Stimulated activated CD4-positive, alpha-beta T cell treated with anti-CD3 and anti-CD28 coated beads, Interleukin-4, amount 100 ng/mL, for 24 hours (primary cell): ENCODE results near the gene FBXW5.

ENCODE experiments used
- DNase-seq: peaks from one replicate; pipeline ENCODE4 v3.0.0-alpha.2; 2020

FBXW5 gene

DNA sequence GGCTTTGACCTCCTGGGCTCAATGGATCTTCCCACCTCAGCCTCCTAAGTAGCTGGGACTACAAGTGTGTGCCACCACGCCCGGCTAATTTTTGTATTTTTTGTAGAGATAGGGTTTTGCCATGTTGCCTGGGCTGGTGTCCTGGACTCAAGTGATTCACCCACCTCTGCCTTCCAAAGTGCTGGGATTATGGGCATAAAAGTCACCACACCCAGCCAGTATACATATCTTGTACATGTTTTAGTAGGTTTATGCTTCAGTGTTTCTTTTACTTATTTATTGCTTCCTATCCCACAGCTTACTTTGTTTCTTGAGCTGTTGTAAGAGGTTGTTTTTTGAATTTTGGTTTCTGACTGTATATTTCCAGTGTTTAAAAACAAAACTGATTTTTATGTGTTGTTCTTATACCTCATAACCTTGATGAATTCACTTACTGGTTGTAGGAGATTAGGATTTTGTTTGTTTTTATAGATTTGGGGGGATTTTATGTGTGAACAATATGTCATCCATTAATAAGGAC is 12.9 kb downstream of the FBXW5 start:
- DNase-seq: no peak

DNA sequence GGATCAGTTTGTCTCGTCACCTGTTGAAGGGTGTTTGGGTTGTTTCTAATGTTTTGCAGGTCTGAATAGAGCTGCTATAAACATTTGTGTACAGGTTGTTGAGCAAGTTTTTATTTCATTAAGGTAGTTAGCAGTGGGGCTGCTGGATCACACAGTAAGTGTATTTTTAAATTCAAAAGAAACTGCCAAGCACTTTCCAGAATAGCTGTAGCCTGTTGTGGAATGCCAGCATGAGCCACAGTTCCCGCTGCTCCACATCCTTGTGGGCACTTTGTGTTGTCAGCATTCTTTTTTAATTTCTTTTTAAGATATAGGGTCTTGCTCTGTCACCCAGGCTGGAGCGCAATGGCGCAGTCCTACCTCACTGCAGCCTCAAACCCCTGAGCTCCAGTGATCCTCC is 14.5 kb downstream of the FBXW5 start:
- DNase-seq: no peak

DNA sequence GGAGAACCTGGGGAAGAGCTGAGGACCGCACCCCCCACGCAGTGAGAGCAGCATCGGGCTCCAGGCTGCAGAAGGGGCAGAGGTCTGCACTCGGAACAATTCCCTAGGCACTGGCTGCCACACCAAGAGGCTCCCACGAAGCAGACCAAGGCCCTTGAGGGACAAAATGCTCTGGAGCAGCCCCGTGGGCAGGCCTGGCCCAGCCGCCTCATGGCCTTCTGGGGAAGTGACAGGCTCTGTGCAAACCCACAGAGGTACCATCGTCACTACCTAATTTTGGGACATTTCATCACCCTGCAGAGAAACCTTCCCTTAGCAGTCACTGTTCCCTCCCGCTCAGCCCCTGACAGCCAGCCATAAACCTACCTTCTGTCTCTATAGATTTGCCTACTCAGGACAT is 15.9 kb downstream of the FBXW5 start:
- no peak for DNase-seq

DNA sequence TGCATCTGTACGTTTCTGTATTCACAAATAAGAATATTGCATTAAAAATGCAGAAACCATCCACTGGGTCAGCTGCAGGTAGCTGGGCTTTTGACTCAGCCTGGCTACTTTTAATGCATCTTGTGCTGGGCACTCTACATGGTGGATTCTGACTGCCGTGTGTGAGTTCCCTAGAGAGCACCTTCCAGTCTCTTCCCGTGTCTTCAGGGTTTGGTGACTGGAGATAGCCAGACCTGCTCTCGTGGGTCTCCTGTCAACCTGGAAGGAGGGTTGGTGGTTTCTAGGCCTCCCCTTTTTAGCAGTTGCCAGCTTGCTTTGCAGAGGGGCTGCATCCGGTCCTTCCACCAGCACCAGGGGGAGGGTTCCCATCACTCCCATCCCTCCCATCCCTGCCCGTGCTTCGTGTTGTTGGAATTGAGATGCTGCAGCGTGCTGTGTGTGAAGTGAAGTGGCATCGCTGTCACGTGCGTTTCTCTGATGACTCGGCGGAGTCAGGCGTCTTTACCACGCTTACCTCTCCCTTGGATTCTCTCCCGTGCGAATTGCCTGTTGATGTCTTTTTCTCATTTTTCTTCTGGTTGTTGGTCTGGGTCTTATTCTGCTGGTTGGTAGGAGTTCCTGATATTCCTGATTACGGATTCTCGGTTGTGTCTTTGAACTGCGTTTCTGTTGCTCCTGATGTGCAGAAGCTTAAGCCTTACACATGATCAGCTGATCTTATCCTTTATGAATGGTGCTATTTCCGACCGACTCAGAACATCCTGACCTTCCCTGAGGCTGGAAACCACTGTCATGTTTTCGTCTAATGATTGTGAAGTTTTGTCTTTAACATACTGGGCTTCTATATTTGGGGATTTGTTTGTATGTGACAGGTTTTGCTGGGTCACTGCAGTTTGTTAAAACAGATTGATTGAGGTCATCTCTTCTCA is 16.9 kb downstream of the FBXW5 start:
- no peak for DNase-seq

DNA sequence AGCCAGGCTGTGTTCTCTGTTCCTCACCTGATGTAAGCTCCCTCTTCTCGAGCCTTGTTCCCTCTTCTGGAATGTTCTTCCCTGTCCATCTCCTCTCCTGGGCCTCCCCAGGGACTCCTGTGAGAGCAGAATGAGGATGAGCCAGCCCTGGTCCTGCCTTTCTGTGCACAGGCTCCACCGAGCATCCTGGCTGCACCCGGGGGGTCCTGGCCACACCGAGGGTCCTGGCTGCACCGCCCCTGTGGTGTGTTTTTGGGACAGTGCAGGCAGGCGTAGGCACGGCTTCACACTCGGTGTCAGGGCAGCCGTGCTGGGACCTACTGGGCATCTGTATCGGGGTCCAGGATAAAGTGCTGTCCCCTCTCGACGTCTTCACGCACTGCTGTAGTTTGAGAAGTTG is 17.8 kb downstream of the FBXW5 start:
- DNase-seq: no peak

DNA sequence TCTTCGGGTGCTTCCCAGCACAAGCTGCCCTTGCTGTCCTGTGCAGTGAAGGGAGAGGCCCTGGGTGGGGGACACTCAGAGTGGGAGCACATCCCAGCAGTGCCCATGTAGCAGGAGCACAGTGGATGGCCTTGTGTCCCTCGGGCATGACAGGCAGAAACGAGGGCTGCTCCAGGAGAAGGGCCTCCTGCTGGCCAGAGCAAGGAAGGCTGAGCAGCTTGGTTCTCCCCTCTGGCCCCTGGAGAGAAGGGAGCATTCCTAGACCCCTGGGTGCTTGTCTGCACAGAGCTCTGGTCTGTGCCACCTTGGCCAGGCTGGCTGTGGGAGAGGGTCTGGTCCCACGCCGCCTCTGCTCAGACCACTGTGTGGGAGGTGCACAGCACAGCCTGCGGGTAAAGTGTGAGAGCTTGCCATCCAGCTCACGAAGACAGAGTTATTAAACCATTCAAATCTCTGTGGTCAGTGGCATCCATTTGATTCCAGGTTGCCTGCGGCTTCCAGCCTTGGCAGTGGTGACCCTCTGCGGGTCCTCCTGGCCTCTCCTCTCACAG is 18.3 kb downstream of the FBXW5 start:
- no peak for DNase-seq

DNA sequence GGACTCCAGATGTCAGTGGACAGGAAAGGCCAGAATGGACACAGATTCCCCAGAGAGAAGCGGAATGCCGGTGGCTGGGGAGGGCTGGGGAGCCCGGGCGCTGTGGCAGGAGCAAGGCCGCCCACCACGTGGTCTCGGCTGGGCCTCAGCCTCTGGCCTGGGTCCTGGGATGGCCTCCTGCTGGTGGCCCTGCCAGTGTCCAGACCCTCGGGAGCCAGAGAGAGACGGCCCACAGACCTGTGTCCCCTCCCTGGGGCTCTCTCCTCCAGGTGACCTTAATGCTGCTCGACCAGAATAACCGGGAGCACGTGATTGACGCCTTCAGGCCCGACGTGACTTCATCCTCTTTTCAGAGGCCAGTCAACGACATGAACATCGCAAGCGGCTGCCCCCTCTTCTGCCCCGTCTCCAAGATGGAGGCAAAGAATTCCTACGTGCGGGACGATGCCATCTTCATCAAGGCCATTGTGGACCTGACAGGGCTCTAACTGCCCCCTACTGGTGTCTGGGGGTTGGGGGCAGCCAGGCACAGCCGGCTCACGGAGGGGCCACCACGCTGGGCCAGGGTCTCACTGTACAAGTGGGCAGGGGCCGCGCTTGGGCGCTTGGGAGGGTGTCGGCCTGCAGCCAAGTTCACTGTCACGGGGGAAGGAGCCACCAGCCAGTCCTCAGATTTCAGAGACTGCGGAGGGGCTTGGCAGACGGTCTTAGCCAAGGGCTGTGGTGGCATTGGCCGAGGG is 19.0 kb downstream of the FBXW5 start:
- no peak for DNase-seq

DNA sequence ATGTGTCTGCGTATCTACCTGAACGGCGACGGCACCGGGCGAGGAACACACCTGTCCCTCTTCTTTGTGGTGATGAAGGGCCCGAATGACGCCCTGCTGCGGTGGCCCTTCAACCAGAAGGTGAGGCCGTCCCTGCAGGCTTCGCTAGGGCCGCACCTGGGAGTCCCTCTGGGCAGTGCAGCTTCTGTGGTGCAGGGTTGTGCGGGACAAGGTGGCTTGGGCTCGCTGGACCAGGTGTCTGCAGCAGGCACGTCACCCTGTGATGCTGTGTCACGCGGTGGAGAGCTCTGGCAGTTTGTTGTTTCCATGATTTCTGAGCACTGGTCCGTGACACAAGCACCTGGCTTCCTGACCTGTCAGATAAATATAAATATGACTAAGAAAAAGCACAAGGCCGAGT is 20.7 kb downstream of the FBXW5 start:
- no peak for DNase-seq

DNA sequence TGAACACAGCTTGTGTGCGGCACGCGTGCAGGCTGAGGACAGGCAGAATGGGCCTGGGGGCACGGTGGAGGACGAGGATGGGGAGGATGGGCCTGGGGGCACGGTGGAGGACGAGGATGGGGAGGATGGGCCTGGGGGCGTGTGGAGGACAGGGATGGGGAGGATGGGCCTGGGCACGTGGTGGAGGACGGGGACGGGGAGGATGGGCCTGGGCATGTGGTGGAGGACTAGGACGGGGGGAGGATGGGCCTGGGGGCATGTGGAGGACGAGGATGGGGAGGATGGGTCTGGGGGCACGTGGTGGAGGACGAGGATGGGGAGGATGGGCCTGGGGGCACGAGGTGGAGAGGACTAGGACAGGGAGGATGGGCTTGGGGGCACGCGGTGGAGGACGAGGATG is 22.0 kb downstream of the FBXW5 start:
- no peak for DNase-seq

DNA sequence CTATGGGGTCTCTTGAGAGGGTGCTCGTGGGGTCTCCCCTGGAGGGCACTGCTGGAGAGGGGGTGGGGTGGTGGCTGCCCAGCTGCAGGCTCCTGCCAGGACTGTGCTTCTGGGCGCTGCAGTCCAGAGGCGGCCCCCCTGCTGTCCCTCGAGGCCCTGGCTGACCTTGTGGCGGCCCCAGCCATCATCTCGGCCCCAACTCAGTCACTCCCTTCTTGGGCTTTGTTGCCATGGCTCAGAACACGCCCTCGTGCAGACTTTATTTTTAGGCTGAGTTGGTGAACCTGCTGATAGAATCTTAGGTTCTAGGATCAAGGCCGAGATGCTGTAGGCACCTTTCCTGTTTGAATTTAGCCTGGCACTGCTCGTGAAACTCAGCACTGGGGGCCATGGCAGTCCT is 22.8 kb downstream of the FBXW5 start:
- no peak for DNase-seq

DNA sequence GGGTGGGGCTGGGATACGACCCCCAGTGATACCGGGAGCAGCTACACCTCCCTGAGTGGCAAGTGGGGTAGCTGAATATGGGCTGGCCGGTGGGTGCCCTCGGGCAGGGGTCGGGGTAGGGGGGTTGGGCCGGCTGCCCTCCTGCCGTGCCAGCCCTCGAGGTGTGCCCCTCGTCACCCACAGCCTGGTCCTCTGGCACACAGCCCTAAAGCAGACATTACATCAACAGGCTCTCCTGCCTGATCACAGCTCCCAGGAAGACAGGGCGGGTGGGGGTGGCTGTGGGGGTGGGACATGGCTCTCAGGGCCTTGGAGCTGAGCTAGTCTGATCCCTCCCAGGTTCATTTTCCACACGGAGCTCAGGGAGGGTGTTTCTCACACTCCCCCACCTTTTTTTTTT is 23.2 kb downstream of the FBXW5 start:
- no peak for DNase-seq

DNA sequence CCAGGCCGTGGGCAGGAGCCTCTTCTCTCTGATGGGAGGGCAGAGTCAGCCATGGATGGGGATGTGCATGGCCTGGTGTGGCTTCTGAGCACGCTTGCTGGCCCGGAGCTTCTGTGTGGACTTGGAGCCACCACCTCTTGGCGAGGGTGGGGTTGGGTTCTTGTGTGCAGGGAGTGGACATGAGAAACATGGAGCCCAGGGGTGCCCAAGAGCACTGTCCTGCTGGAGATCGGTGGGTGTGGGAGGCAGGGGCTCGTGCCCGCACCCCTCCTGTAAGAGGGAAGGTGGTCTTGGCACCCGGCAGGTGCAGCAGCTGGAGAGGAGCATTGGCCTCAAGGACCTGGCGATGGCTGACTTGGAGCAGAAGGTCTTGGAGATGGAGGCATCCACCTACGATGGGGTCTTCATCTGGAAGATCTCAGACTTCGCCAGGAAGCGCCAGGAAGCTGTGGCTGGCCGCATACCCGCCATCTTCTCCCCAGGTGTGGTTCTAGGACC is 23.8 kb downstream of the FBXW5 start:
- no peak for DNase-seq

DNA sequence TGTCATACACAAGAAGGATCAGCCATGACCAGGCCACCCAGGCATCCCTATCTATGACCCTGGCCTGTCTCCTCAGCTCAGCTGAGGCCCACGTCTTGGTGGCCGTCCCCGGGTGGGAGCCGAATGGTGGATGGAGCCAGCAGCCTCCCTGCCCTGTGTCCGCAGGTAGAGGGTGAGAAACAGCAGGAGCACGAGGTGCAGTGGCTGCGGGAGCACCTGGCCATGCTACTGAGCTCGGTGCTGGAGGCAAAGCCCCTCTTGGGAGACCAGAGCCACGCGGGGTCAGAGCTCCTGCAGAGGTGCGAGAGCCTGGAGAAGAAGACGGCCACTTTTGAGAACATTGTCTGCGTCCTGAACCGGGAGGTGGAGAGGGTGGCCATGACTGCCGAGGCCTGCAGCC is 24.5 kb downstream of the FBXW5 start:
- no peak for DNase-seq

DNA sequence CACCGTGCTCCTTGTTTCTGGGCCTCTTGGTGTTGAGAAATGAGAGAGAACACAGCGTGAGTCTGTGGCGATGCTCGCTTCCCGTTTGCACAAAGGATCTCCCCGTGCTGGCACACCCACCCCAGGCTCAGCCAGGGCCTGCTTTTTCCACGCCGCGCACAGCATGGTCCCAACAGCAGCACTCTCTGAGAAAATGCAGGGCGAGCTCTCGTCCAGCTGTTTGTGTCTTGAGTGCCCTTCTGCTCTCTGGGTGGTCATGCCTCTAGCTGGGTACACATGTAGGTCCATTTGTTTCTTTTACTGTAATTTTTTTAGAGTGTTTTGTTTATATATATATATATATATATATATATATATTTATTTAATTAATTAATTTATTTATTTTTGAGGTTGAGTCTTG is 26.6 kb downstream of the FBXW5 start:
- DNase-seq: no peak

DNA sequence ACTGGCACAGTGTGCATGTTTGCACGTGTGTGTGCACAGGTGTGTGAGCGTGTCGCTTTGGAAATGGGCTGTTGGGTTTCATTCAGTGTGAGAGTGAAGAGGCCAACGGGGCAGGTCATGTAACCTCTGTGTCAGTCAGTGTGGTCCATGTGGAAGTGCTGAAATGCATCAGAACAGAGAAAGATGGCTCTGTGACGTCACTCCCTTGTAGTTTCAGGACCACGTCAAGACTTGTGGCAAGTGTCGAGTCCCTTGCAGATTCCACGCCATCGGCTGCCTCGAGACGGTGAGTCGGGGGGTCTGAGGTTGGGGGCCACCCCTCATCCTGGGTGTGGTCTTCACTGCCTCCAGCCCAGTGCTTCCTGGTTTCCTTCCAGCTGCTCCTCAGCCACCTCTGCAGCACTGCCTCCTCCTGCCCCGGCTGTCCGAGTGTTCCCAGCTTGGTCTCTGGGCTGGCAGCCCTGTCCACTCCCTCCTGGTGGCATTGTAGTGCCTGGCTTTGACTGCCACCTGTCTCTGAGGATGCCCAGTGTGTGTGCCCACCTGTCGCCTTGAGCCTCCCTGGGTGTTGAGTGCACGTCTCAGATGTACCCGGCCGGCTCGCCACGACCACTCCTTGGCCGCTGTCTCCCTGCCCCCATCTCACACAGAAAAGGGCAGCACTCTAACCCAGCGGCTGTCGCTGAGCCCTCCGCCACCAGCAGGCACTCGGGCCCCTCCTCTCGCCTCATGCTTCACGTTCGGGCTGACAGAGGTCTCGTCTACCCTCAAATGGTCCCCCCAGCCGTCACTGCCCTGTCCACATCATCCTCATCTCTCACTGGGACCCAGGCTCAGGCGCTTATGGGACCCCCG is 28.0 kb downstream of the FBXW5 start:
- DNase-seq: no peak

DNA sequence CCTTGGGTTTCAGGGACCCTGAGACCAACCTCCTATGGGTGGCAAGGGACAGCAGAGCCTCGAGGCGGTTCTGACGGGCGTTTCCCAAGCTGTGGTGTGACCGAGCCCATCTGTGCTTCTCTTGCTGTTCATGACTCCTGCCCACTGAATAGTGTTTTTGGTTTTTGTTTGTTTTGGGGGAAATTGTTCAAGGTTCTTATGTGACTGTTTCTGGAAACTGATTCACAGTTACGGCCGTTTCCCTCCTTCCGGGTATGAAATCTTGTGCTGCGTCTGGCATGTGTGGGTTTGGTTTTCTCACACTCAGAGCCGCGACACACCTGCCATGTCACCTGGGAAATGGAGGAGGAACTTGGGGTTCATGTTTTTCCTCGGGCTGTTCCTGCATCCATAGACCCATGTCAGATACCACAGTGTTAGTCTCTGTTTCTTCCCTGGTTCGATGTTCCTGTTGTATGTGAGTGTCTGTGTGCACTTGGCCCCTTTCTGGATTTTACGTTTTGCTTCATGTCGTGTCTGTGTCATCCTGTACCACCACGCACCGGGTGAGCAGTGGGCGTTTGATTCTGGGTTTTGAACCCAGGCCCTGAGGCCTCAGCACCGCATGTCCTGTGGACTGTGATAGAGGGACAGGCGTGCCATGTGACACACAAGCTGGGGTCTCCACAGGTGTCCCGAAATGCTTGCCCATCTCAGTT is 28.8 kb downstream of the FBXW5 start:
- no peak for DNase-seq

DNA sequence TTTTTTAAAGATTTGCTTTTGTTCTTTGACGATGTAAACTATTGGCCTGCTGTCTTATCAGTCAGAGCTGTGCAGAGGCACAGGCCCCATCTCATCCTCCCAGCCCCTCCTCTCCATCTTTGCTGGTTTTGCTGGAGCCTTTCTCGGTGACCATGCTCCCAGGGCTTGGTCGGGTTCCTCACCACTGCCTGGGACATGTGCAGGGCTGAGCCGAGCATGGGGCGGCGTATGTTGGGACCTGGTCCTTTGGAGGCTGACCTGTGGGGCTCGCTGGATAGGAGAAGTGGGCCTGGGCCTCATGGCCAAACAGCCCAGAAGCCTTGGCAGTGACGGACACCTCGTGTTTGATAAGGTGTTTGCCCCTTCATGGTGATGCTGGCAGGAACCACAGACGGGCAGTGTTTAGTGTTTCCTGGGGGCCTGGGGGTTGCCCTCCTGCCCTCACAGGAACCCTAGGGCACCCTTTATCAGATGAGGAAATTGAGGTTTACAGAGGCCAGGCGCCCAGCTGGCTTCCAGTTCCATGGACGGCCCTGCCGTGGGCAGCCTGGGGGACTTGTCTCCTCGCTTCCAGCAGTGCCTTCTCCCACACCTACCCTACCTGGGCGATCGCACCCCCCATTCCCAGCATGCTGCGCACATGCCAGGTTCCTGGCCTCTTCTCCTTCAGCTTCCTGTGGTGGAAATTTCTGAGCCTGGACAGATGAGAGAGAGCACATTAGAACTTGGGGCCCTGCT is 30.7 kb downstream of the FBXW5 start:
- DNase-seq: no peak

DNA sequence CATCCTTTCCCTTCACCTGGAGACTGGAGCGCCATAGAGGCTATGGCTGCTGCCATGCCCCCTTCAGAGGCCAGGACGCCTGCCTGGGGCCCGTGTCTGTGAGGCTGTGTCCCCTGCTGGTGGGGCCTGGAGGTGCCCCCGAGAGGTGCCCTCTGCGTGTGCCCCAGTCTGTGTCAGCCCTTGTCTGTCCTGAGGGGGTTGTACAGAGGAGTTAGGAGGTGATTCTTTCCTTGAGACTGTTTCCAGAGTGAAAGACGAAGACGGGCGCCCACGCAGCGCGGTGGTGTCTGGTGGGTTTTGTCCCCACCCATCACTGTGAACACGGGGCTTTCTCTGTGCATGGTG is 33.7 kb downstream of the FBXW5 start:
- DNase-seq: no peak

DNA sequence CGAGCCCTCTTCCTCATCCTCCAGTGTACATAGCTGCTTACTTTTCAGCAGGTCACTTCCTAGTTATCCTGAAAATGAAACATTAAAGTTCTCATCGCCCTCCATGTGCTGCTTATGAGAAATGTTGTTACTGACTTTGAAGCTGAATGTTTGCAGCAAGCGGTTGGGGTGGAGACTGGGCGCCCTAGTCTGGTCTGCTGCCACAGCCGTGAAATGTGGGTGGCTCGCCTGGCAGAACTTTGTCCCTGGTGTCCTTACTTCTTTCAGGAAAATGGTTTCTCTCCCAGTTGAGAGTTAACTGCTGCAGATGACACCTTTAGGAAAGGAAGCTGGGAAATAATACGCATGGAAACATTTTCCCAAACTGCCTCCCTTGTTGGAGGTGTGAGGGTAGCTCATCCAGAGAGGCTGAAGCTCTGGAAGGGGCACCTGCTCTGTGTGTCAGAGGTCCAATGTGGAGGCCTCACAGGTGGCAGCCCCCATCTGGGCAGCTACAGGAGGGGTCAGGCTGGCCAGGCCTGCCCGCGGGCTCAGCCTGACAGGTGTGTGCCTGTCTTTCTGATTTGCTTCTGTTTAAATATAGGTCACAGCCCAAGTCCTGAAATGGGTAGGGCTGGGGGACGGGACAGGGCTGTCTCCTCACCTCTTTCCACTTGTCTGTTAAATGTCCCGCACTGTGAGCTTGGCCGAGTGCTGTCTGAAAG is 34.2 kb downstream of the FBXW5 start:
- no peak for DNase-seq

DNA sequence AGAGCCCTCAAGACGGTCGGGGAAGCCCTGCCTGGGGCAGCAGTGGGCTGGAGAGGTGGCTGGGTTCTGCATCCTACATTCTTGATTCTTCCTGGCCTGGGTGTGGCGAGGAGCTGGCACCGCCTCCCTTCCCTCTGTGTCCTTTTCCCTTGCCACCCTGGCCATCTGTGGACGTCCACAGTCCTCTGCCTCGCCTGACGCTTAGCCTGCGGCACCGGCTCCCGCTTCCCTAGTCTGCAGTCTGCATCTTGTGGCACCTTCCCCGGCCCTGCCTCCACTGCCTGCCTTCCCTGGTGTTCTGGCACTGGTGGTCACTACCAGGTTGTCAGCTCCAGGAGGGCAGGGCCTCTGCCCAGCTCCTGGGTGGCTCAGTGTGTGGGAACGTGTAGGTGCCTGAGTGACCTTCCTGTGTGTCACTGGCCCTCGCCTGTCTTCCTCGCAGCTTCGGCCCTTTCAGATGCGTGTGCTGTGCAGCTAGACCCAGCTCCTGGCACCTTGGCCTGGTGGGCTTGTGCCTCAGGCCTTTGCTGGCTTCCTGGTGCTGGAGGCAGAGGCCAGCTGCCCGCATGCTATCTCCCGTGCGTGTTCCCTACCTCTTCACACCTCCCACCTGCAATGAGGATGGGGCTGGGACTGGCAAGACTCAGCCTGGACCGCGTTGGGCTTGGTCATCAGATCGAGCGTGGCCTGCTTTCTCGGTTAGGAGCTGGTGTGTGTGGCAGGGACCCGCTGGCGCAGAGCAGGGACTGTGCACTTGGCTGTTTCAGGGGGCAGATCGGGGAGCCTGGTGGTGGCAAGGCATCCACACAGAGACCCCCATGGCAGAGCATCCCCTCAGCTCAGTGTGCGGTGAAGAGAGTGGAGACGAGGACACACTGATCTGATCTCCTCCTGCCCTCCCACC is 37.3 kb downstream of the FBXW5 start:
- DNase-seq: no peak
